Fibroblast of lung (primary cell): ENCODE results near the gene BTBD17.

Experiments used
- EZH2 ChIP-seq: IDR thresholded peaks from 2 replicates; pipeline ENCODE4 v1.5.1; 2012; ENCODE audit warnings: low read length, control low read depth, mild to moderate bottlenecking; ENCODE audit errors: missing control alignments
- TF ChIP-seq, protein P1 (sequence below), 2 donors: IDR thresholded peaks in 1 of 2; conservative IDR thresholded peaks in 1 of 2; 1 replicate in 1 of 2; 2 replicates in 1 of 2; pipeline ENCODE4 v1.5.1; 2011 to 2012; ENCODE audit warnings: low read length in 2 of 2, control low read depth in 1 of 2, inconsistent platforms in 1 of 2, low read depth in 1 of 2, mild to moderate bottlenecking in 1 of 2

DNA sequence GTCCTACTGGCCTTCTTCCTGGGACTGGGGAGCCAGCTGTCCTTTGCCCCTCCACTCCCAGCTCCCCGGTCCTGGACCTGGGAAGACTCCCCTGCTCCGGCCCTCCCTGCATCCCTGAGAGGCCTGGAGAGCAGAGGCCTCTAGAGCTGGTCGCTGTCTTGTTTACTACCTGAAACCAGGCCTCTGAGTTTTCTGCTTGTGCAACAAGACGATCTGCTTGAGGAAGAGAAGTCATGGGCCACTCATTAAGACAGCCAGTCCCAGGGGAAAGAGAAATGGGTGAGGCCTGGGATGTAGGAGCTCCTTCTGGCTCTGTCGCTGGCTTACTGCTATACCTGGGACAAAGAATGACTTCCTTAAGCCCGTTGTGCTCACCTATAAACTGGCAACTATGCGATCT is 40.4 kb upstream of the BTBD17 start:
- TF ChIP-seq, protein P1, sequence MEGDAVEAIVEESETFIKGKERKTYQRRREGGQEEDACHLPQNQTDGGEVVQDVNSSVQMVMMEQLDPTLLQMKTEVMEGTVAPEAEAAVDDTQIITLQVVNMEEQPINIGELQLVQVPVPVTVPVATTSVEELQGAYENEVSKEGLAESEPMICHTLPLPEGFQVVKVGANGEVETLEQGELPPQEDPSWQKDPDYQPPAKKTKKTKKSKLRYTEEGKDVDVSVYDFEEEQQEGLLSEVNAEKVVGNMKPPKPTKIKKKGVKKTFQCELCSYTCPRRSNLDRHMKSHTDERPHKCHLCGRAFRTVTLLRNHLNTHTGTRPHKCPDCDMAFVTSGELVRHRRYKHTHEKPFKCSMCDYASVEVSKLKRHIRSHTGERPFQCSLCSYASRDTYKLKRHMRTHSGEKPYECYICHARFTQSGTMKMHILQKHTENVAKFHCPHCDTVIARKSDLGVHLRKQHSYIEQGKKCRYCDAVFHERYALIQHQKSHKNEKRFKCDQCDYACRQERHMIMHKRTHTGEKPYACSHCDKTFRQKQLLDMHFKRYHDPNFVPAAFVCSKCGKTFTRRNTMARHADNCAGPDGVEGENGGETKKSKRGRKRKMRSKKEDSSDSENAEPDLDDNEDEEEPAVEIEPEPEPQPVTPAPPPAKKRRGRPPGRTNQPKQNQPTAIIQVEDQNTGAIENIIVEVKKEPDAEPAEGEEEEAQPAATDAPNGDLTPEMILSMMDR (conservative IDR thresholded peaks at IDR 0.05 in 1 of 2, IDR thresholded peaks at IDR 0.05 in 1 of 2; ENCODE audit: low read depth in 1 of 2, low read length in 2 of 2), result no peak
- no peak for TF ChIP-seq EZH2
